K562 (cell line): ENCODE data around the gene TXNRD1. TPM values are rescaled to one million over a fixed set of nuclear protein-coding genes. Genes with fewer than 3 reads are reported as not detected.

Experiments used
- ATAC-seq: fragments of 200-7000 bp; cut with Tn5 transposase; 3 replicates; pipeline ENCODE4 v1.9.1; 2020; ENCODE audit warnings: moderate library complexity
- BruUV-seq: library from RNA; stranded (reverse); fragments of 400-500 nt; replicated peaks from 2 replicates; lab custom pipeline; 2021; lab: Mats Ljungman, UMichigan
- CTCF ChIA-PET: fragments of 300-600 bp; formaldehyde crosslinking; extraction: SDS; loops from one replicate; lab custom pipeline; 2021; ENCODE audit warnings: low intra/inter-chr PET ratio; lab: Yijun Ruan, JAX
- POLR2A ChIA-PET: fragments of 300-600, 350-650 bp; sonication (Branson Sonifier 250); formaldehyde crosslinking; extraction: SDS; loops from one replicate; lab custom pipeline; 2021; ENCODE audit warnings: antibody characterized with exemption, inconsistent platforms; lab: Yijun Ruan, JAX
- DNase-seq, 4 experiments: peaks; one replicate each; pipeline versions ENCODE4 v3.0.0 to v3.0.0-alpha.2; 2011 to 2018; ENCODE audit warnings: low spot score in 3 of 4, mixed read lengths in 3 of 4; ENCODE audit errors: extremely low read depth in 1 of 4
- FAIRE-seq: peaks from 2 replicates; lab custom pipeline; 2011; peaks lifted over from hg19 to GRCh38; lab: Jason Lieb, UNC
- H2AFZ ChIP-seq: 2 replicates; pipeline ENCODE4 v1.6.0; 2011; ENCODE audit warnings: low read depth, low read length, control low read depth, inconsistent platforms
- H3K27ac ChIP-seq: fragments of 200-600 bp; 3 replicates; pipeline ENCODE4 v1.8.0; 2011; ENCODE audit warnings: low read depth, mild to moderate bottlenecking, control low read depth, inconsistent platforms, low read length, moderate library complexity, mixed read lengths; ENCODE audit errors: extremely low read depth
- H3K27me3 ChIP-seq, 2 experiments: fragments of 300-600 bp in 1 of 2; 2 replicates in 1 of 2; 3 replicates in 1 of 2; pipeline versions ENCODE4 v1.6.0 to v1.8.0; 2011; ENCODE audit warnings: inconsistent platforms in 2 of 2, low read length in 2 of 2, mild to moderate bottlenecking in 1 of 2, mixed read lengths in 1 of 2, moderate library complexity in 1 of 2; ENCODE audit not compliant: control insufficient read depth in 2 of 2, insufficient read depth in 2 of 2
- H3K36me3 ChIP-seq: fragments of 300-600 bp; 3 replicates; pipeline ENCODE4 v1.8.0; 2011; ENCODE audit warnings: mild to moderate bottlenecking, low read length, inconsistent platforms; ENCODE audit not compliant: control insufficient read depth, insufficient read depth
- H3K4me1 ChIP-seq, 2 experiments: fragments of 200-600 bp in 1 of 2; replicated peaks in 1 of 2; 2 replicates in 1 of 2; 3 replicates in 1 of 2; pipeline versions ENCODE4 v1.5.1 to v1.8.0; 2011; ENCODE audit warnings: inconsistent platforms in 2 of 2, low read length in 2 of 2, mild to moderate bottlenecking in 1 of 2, mixed read lengths in 1 of 2, moderate library complexity in 1 of 2; ENCODE audit not compliant: control insufficient read depth in 2 of 2, insufficient read depth in 2 of 2
- H3K4me2 ChIP-seq: 2 replicates; pipeline ENCODE4 v1.6.1; 2011; ENCODE audit warnings: low read length, control low read depth, inconsistent platforms, mixed read lengths; ENCODE audit not compliant: insufficient read depth
- H3K4me3 ChIP-seq: fragments of 200-600 bp; sonication (generic), shearing (Covaris generic); 2 replicates; pipeline ENCODE4 v1.5.1; 2016; ENCODE audit warnings: control low read depth, inconsistent platforms
- H3K79me2 ChIP-seq: fragments of 200-600 bp; 3 replicates; pipeline ENCODE4 v1.8.0; 2011; ENCODE audit warnings: low read length, inconsistent platforms; ENCODE audit not compliant: control insufficient read depth, insufficient read depth
- H3K9ac ChIP-seq, 2 experiments: 2 replicates each; pipeline versions ENCODE4 v1.6.0 to v1.6.1; 2011; ENCODE audit warnings: low read depth in 2 of 2, low read length in 2 of 2, control low read depth in 1 of 2, inconsistent platforms in 1 of 2, mild to moderate bottlenecking in 1 of 2, mixed read lengths in 1 of 2; ENCODE audit not compliant: insufficient read depth in 1 of 2
- H3K9me1 ChIP-seq: one replicate; pipeline ENCODE4 v1.6.0; 2011; ENCODE audit warnings: inconsistent platforms, mild to moderate bottlenecking, low read length, moderate library complexity; ENCODE audit not compliant: control insufficient read depth, insufficient read depth
- H3K9me3 ChIP-seq: replicated peaks from 2 replicates; pipeline ENCODE4 v1.5.1; 2011; ENCODE audit warnings: low read depth, low read length, inconsistent platforms; ENCODE audit not compliant: control insufficient read depth, insufficient read depth
- H4K20me1 ChIP-seq: replicated peaks from 2 replicates; pipeline ENCODE4 v1.6.1; 2011; ENCODE audit warnings: low read length, inconsistent platforms, mixed read lengths; ENCODE audit not compliant: control insufficient read depth, insufficient read depth
- MCM7 ChIP-seq, 2 experiments: fragments of 450-650 bp; IDR thresholded peaks; 2 replicates each; pipeline ENCODE4 v1.6.1; 2016 to 2018
- REST ChIP-seq, 2 experiments: fragments of 450-650 bp; formaldehyde crosslinking in 1 of 2; IDR thresholded peaks; 2 replicates each; pipeline versions ENCODE4 v1.4.0 to v1.6.1; 2014 to 2020; ENCODE audit warnings: mild to moderate bottlenecking in 2 of 2, borderline replicate concordance in 1 of 2, low read depth in 1 of 2
- TAL1 ChIP-seq: fragments of 450-650 bp; IDR thresholded peaks from 2 replicates; pipeline ENCODE4 v1.6.1; 2016; ENCODE audit warnings: mild to moderate bottlenecking
- in situ Hi-C: fragments of 300-500 bp; cut with MboI; formaldehyde crosslinking; loops from 4 replicates; pipeline ENCODE4 v1.15.0; 2018; ENCODE audit warnings: inconsistent platforms, mixed read lengths
- intact Hi-C: fragments of 100-400 bp; cut with micrococcal nuclease; formaldehyde crosslinking; loops from 2 replicates; pipeline ENCODE4 v1.14.2; 2022
- polyA plus RNA-seq, 8 experiments: library from polyadenylated mRNA; depleted of rRNA in 4 of 8; stranded (reverse) in 5 of 8; unstranded in 3 of 8; fragments of >200 nt; fragmentation: Nextera tagmentation in 2 of 8; fragmentation: Illumina TruSeq in 1 of 8; extraction: Ambion mirVana in 2 of 8; extraction: Trizol in 1 of 8; gene quantifications; 2 replicates each; pipeline versions ENCODE4 v1.2.1 to v1.2.3, GENCODE V29; 2011 to 2014; ENCODE audit warnings: inconsistent platforms in 1 of 8, missing spikeins in 1 of 8
- total RNA-seq, 7 experiments: library from RNA; depleted of rRNA in 6 of 7; stranded (reverse); fragments of >200 nt in 6 of 7; fragmentation: Illumina TruSeq in 2 of 7; extraction: Trizol in 2 of 7; gene quantifications; 2 replicates each; pipeline versions ENCODE4 v1.2.1 to v1.2.3, GENCODE V29; 2011 to 2021; ENCODE audit warnings: low replicate concordance in 1 of 7
- TF ChIP-seq, protein P1 (sequence below): sonication (generic); formaldehyde crosslinking; IDR thresholded peaks from 2 replicates; pipeline ENCODE4 v1.8.0; 2022; ENCODE audit warnings: mild to moderate bottlenecking, low read depth, missing genetic modification reagents
- TF ChIP-seq, protein P2 (sequence below): fragments of 450-650 bp; IDR thresholded peaks from 2 replicates; pipeline ENCODE4 v1.6.1; 2018; ENCODE audit not compliant: partially characterized antibody

Gene TXNRD1
- total and polyA plus RNA-seq, 9 of the 15 experiments (the other 6 are each of a cell fraction or from before 2014, with no cell fraction given), result 107 to 189 (median 146) TPM

- Histone ChIP-seq H2AFZ (peak overlapping the region; percentile 37; the same call in 1 of the 2 replicates), H3K27ac (no peak overlapping the region), H3K36me3 (no peaks in the 10 kb centered on the region), H4K20me1 (no peaks in the 10 kb centered on the region), H3K27me3 (no peaks in the 10 kb centered on the region), H3K4me2 (no peak overlapping the region), H3K4me1 (peaks cover 6 to 24% of the 10 kb centered on the region in 2 experiments; a peak in 3 of 5 replicates), H3K79me2 (no peaks in the 10 kb centered on the region), H3K4me3 (no peak overlapping the region), H3K9ac (no peak overlapping the region), H3K9me3 (no peaks in the 10 kb centered on the region), H3K9me1 (no peaks in the 10 kb centered on the region)
- POLR2A ChIA-PET, result interaction anchor here (2.5 kb wide), 1 partner anchor 10 kb away, joined by 15 read pairs; no protein-coding TSS in a partner anchor
- TF ChIP-seq REST (IDR thresholded peaks at IDR 0.05; ENCODE audit: borderline replicate concordance), result peak; percentile 14; the same call in 1 of the 2 replicates
- TF ChIP-seq REST (CRISPR knock-in tag; IDR thresholded peaks at IDR 0.05; ENCODE audit: low read depth), result no peak
- TF ChIP-seq, protein P1, sequence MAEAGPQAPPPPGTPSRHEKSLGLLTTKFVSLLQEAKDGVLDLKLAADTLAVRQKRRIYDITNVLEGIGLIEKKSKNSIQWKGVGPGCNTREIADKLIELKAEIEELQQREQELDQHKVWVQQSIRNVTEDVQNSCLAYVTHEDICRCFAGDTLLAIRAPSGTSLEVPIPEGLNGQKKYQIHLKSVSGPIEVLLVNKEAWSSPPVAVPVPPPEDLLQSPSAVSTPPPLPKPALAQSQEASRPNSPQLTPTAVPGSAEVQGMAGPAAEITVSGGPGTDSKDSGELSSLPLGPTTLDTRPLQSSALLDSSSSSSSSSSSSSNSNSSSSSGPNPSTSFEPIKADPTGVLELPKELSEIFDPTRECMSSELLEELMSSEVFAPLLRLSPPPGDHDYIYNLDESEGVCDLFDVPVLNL (CRISPR knock-in tag), result no peak
- TF ChIP-seq TAL1, result no peak
- no peak for TF ChIP-seq MCM7 (IDR thresholded peaks at IDR 0.05)
- TF ChIP-seq, protein P2, sequence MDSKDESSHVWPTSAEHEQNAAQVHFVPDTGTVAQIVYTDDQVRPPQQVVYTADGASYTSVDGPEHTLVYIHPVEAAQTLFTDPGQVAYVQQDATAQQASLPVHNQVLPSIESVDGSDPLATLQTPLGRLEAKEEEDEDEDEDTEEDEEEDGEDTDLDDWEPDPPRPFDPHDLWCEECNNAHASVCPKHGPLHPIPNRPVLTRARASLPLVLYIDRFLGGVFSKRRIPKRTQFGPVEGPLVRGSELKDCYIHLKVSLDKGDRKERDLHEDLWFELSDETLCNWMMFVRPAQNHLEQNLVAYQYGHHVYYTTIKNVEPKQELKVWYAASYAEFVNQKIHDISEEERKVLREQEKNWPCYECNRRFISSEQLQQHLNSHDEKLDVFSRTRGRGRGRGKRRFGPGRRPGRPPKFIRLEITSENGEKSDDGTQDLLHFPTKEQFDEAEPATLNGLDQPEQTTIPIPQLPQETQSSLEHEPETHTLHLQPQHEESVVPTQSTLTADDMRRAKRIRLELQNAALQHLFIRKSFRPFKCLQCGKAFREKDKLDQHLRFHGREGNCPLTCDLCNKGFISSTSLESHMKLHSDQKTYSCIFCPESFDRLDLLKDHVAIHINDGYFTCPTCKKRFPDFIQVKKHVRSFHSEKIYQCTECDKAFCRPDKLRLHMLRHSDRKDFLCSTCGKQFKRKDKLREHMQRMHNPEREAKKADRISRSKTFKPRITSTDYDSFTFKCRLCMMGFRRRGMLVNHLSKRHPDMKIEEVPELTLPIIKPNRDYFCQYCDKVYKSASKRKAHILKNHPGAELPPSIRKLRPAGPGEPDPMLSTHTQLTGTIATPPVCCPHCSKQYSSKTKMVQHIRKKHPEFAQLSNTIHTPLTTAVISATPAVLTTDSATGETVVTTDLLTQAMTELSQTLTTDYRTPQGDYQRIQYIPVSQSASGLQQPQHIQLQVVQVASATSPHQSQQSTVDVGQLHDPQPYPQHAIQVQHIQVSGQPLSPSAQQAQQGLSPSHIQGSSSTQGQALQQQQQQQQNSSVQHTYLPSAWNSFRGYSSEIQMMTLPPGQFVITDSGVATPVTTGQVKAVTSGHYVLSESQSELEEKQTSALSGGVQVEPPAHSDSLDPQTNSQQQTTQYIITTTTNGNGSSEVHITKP, result peak; percentile 67
- ATAC-seq, result no peak
- DNase-seq, result no peak
- intact Hi-C loops (no loop called here), in situ Hi-C loops (no loop called here)
- CTCF ChIA-PET, result no interaction called here
- no peak for FAIRE-seq
- no TSS peak for BruUV-seq
Measured at GRCh38 chr12:104279164-104279563, 63.6 kb downstream of the TXNRD1 start.
